NT2/D1 (cell line): ENCODE measurements around the gene LRCH1.

Source experiments
- SUZ12 ChIP-seq: IDR thresholded peaks from 2 replicates; pipeline ENCODE4 v1.6.1; 2011; ENCODE audit not compliant: insufficient read length, insufficient read depth; ENCODE audit errors: extremely low read depth
- YY1 ChIP-seq: IDR thresholded peaks from 2 replicates; pipeline ENCODE4 v1.6.1; 2011; ENCODE audit not compliant: insufficient read length, insufficient read depth
- ZNF274 ChIP-seq: IDR thresholded peaks from 2 replicates; pipeline ENCODE4 v1.6.1; 2011; ENCODE audit warnings: mild to moderate bottlenecking, low read depth, low read length

DNA sequence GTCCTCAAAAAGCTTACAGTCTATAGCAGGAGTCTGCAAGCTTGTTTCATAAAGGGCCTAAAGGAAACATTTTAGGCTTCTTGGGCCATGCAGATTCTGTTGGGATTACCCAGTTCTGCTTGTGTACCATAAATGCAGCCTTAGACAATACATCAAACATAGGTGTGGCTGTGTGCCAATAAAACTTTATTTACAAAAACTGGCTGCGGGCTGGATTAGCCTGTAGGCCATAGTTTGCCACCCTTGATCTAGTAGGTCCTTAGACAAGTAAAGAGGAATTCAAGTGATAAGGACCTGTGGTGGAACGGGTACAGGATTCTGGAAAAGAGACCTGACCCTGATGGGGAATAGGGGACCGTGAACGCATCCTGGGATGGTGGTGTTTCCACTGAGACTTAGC lies 192.1 kb downstream of the LRCH1 start:
- TF ChIP-seq YY1 (no peak), SUZ12 (no peak), ZNF274 (no peak)
